IPS-20b (cell line): ENCODE data around the gene DIP2B.

ENCODE experiments used
- H3K27ac ChIP-seq: one replicate; pipeline ENCODE4 v1.5.1; 2013; ENCODE audit warnings: low read length
- H3K27me3 ChIP-seq: 2 replicates; pipeline ENCODE4 v1.6.1; 2013; ENCODE audit warnings: mild to moderate bottlenecking, low read length, inconsistent platforms; ENCODE audit not compliant: insufficient read depth
- H3K36me3 ChIP-seq: 2 replicates; pipeline ENCODE4 v1.6.1; 2013; ENCODE audit warnings: low read depth, mild to moderate bottlenecking, inconsistent platforms, low read length, moderate library complexity; ENCODE audit not compliant: insufficient read depth
- H3K4me1 ChIP-seq: 2 replicates; pipeline ENCODE4 v1.6.1; 2013; ENCODE audit warnings: mild to moderate bottlenecking, control low read depth, inconsistent platforms, low read length, moderate library complexity; ENCODE audit not compliant: insufficient read depth
- H3K4me3 ChIP-seq: 2 replicates; pipeline ENCODE4 v1.5.1; 2013; ENCODE audit warnings: mild to moderate bottlenecking, low read length, inconsistent platforms
- H3K9ac ChIP-seq: 2 replicates; pipeline ENCODE4 v1.6.1; 2013; ENCODE audit warnings: low read depth, mild to moderate bottlenecking, inconsistent platforms, low read length, moderate library complexity
- H3K9me3 ChIP-seq: 2 replicates; pipeline ENCODE4 v1.6.1; 2013; ENCODE audit warnings: mild to moderate bottlenecking, low read depth, low read length, inconsistent platforms; ENCODE audit not compliant: insufficient read depth

DIP2B gene

GRCh38 chr12:50590869-50591268 is 86.1 kb downstream of the DIP2B start:
- Histone ChIP-seq H3K9me3 (no peaks in the 10 kb centered on the region), H3K9ac (no peak overlapping the region), H3K27ac (no peak overlapping the region), H3K36me3 (no peaks in the 10 kb centered on the region), H3K27me3 (no peaks in the 10 kb centered on the region), H3K4me3 (no peak overlapping the region), H3K4me1 (no peaks in the 10 kb centered on the region)

- Histone ChIP-seq H3K27me3 (no peaks in the 10 kb centered on the region), H3K4me1 (peaks cover 6% of the 10 kb centered on the region; the same call in 1 of the 2 replicates), H3K27ac (no peak overlapping the region), H3K4me3 (no peak overlapping the region), H3K9me3 (no peaks in the 10 kb centered on the region), H3K9ac (no peak overlapping the region), H3K36me3 (no peaks in the 10 kb centered on the region)
Measured at GRCh38 chr12:50595667-50596066, 90.9 kb downstream of the DIP2B start.

GRCh38 chr12:50597200-50598195 is 92.7 kb downstream of the DIP2B start:
- no peak overlapping the region for H3K9ac ChIP-seq
- H3K4me1 ChIP-seq: peaks cover 6% of the 10 kb centered on the region; the same call in 1 of the 2 replicates
- no peaks in the 10 kb centered on the region for H3K36me3 ChIP-seq
- H3K9me3 ChIP-seq: no peaks in the 10 kb centered on the region
- no peak overlapping the region for H3K4me3 ChIP-seq
- H3K27me3 ChIP-seq: no peaks in the 10 kb centered on the region
- no peak overlapping the region for H3K27ac ChIP-seq

GRCh38 chr12:50598321-50598862 is 93.6 kb downstream of the DIP2B start:
- Histone ChIP-seq H3K4me1 (peaks cover 6% of the 10 kb centered on the region; the same call in 1 of the 2 replicates), H3K9ac (no peak overlapping the region), H3K9me3 (no peaks in the 10 kb centered on the region), H3K27ac (no peak overlapping the region), H3K27me3 (no peaks in the 10 kb centered on the region), H3K36me3 (no peaks in the 10 kb centered on the region), H3K4me3 (no peak overlapping the region)

GRCh38 chr12:50599366-50600095 is 94.7 kb downstream of the DIP2B start:
- Histone ChIP-seq H3K9ac (no peak overlapping the region), H3K4me3 (no peak overlapping the region), H3K9me3 (no peaks in the 10 kb centered on the region), H3K27ac (no peak overlapping the region), H3K27me3 (no peaks in the 10 kb centered on the region), H3K4me1 (peaks cover 6% of the 10 kb centered on the region; the same call in 1 of the 2 replicates), H3K36me3 (no peaks in the 10 kb centered on the region)

GRCh38 chr12:50600364-50600763 is 95.6 kb downstream of the DIP2B start:
- H3K4me1 ChIP-seq: peaks cover 6% of the 10 kb centered on the region; the same call in 1 of the 2 replicates
- H3K9me3 ChIP-seq: no peaks in the 10 kb centered on the region
- H3K36me3 ChIP-seq: no peaks in the 10 kb centered on the region
- H3K27me3 ChIP-seq: no peaks in the 10 kb centered on the region
- no peak overlapping the region for H3K4me3 ChIP-seq
- H3K9ac ChIP-seq: no peak overlapping the region
- H3K27ac ChIP-seq: no peak overlapping the region

GRCh38 chr12:50603817-50604639 is 99.2 kb downstream of the DIP2B start:
- Histone ChIP-seq H3K36me3 (no peaks in the 10 kb centered on the region), H3K27ac (no peak overlapping the region), H3K9ac (no peak overlapping the region), H3K4me3 (no peak overlapping the region), H3K9me3 (no peaks in the 10 kb centered on the region), H3K27me3 (no peaks in the 10 kb centered on the region), H3K4me1 (peaks cover 6% of the 10 kb centered on the region; the same call in 1 of the 2 replicates)

GRCh38 chr12:50604640-50604920 is 99.8 kb downstream of the DIP2B start:
- H3K27ac ChIP-seq: no peak overlapping the region
- H3K9me3 ChIP-seq: no peaks in the 10 kb centered on the region
- no peaks in the 10 kb centered on the region for H3K36me3 ChIP-seq
- H3K9ac ChIP-seq: no peak overlapping the region
- no peak overlapping the region for H3K4me3 ChIP-seq
- H3K4me1 ChIP-seq: peaks cover 6% of the 10 kb centered on the region; the same call in 1 of the 2 replicates
- H3K27me3 ChIP-seq: no peaks in the 10 kb centered on the region

- no peak overlapping the region for H3K27ac ChIP-seq
Measured at GRCh38 chr12:50606675-50607375, 102.0 kb downstream of the DIP2B start.

GRCh38 chr12:50609292-50609874 is 104.6 kb downstream of the DIP2B start:
- no peak overlapping the region for H3K27ac ChIP-seq
- H3K9ac ChIP-seq: no peak overlapping the region
- H3K4me1 ChIP-seq: peaks cover 18% of the 10 kb centered on the region
- H3K9me3 ChIP-seq: no peaks in the 10 kb centered on the region
- no peak overlapping the region for H3K4me3 ChIP-seq
- no peaks in the 10 kb centered on the region for H3K36me3 ChIP-seq
- H3K27me3 ChIP-seq: no peaks in the 10 kb centered on the region

More at GRCh38 chr12:50606675-50607375, 102.0 kb downstream of the DIP2B start:
- Histone ChIP-seq H3K9ac (no peak overlapping the region), H3K36me3 (no peaks in the 10 kb centered on the region), H3K4me3 (no peak overlapping the region), H3K4me1 (no peaks in the 10 kb centered on the region), H3K9me3 (no peaks in the 10 kb centered on the region), H3K27me3 (no peaks in the 10 kb centered on the region)
